GM19372 (cell line): ENCODE results near the gene PDE6C.
"Not testable (repeated sequence)": the region's sequence is repeated elsewhere in the genome, so short reads cannot be mapped to it uniquely, and the experiment has no call there.

Experiments
- ATAC-seq: cut with Tn5 transposase; IDR thresholded peaks from one replicate; pipeline ENCODE4 v1.9.1; 2021; ENCODE audit warnings: mild to moderate bottlenecking, low read depth, moderate library complexity; ENCODE audit not compliant: unreplicated experiment

Gene PDE6C

DNA sequence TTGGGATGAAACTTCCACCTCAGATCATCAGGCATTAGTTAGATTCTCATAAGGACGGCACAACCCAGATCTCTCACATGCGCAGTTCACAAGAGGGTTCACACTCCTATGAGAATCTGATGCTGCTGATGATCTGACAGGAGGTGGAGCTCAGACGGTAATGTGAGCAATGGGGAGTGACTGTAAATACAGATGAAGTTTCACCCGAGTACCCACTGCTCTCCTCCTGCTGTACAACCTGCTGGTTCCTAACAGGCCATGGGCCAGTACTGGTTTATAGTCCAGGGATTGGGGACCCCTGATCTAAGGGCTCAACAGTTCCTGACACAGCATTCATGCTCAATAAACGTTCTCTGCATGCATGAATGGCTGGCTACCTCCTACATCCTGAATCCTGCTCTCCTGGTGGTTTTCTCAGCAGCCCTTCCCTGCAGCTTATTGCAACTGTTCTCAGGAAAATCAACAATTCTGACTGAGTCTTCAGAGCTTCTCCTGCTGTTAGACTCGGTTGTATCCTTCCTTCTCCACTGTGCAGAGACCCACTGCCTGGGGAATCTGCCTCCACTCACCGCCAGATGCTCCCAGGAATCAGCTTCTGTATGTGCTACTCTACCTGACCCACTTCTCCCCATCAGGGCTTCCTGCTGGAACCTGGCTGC lies 17.4 kb downstream of the PDE6C start:
- no peak for ATAC-seq

- ATAC-seq = no peak
These were observed 18.6 kb downstream of the PDE6C start for GRCh38 chr10:93630625-93631557.

DNA sequence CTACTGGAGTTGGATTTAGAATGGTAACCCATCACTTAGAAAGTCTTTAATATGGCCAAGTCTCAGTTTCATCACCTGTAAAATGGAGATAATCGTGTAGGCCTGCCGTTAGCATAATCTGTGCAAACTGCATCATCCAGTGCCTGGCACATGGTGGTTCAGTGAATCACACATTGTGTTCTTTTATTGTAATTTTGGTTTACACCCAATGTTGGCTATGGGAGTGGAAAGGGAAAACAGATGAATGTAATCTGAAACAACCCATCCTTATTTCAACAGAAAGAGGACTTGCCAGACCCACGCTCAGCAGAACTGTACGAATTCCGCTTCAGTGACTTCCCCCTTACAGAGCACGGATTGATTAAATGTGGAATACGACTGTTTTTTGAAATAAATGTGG lies 27.5 kb downstream of the PDE6C start:
- no peak for ATAC-seq

- no peak for ATAC-seq
These were observed 40.5 kb downstream of the PDE6C start for GRCh38 chr10:93652857-93653256.

DNA sequence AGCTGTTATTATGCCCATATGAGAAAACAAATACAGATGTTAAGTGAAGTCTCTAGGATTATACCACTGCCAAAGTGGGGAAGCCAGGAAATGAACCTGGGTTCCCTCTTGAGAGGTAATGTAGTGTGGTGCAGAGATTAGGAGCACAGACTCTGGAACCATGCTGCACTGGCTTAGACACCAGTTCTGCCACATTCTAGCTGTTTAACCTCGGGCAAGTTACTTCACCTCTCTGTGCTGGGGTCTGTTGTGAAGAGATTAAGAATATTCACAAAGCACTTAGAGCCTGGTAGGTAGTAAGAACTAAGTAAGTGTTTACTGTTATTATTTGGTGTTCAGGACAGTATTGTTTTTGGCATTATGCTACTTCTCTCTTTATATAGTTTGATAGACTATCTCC lies 41.9 kb downstream of the PDE6C start:
- ATAC-seq = no peak

DNA sequence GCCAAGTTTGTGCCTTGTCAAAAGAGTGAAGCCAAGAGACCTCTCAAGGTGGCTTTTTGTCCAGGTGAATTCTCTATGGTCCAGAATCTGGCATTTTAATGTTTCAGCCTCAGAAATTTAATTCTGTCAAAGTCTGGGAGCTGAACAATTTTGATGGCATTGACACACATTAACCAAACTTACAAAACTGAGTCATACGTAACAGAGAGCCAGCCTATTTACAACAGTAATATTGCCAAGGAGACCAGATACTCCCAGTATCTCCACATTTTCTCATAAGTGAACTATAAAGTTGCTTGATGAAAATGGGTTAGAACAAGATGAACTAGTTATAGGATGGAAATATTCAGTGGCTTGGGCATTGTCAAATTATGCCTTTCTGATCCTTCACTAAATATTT lies 43.8 kb downstream of the PDE6C start:
- ATAC-seq = no peak

- no peak for ATAC-seq
These were observed 45.4 kb downstream of the PDE6C start for GRCh38 chr10:93657757-93658156.

DNA sequence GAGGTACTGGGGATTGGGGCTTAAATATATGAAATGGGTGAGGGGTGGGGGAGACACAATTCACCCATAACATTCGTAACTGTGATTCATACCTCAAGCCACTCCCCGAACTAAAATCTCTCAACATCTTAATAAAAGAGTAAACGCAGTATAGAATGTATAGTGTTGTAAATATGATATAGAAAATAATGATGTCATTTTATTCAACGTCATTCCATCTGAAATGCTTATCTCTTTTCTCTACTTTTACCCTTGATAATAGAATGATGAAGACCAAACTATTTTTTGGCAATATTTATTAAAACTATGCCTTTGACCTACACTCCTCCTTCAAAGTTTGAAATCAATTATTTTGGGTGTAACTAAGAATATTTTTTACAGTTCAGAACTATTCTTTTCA lies 53.7 kb downstream of the PDE6C start:
- no peak for ATAC-seq

GRCh38 chr10:93667795-93668194 lies 55.5 kb downstream of the PDE6C start:
- ATAC-seq = no peak

GRCh38 chr10:93670372-93670771 lies 58.0 kb downstream of the PDE6C start:
- ATAC-seq = no peak

DNA sequence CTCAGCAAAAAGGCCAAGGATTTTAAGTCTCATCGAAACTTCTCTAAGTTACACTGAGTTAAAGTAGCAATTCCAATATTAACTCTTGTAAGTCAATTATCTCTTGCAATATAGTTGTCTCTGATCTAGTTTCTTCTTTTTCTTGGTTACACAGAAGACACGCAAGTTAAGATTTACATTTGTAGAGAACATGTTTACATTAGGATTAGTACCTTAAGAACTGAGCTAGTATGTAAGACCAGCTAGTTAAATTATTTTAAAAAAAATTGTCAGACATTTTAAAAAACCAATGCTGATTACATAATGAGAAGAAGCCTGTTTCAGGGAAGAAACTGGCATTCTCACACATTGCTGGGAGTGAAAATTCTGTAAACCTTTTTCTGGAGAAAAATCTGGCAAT lies 58.7 kb downstream of the PDE6C start:
- ATAC-seq = no peak

DNA sequence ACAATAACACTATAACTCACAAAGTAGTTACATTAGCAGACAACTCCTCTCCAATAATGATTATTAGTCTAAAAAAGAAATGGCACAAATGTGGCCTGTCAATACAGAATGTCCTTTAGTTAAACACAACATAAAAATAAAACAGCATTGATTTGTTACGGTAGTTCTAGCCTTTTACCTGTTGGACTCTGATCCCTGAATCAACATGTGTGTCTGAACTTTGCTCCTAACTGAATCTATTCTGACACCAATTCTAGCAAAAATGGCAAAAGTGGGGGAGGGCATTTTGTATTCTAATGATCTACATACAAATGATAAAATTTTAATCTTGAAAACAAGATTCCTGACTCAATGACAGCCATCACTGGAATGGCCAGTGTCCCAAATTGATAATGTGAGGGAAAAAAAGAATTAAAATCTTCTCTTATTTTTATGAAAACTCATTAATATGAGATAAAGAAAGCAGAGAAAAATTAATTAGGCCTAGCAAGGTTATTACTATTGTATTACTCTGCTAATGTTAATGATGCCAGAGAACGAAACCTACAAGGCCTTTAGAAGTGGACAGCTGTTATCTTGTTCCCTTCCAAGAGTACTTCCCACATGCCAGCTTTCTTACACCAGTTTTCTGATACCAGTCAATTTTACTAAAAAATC lies 59.8 kb downstream of the PDE6C start:
- no peak for ATAC-seq

DNA sequence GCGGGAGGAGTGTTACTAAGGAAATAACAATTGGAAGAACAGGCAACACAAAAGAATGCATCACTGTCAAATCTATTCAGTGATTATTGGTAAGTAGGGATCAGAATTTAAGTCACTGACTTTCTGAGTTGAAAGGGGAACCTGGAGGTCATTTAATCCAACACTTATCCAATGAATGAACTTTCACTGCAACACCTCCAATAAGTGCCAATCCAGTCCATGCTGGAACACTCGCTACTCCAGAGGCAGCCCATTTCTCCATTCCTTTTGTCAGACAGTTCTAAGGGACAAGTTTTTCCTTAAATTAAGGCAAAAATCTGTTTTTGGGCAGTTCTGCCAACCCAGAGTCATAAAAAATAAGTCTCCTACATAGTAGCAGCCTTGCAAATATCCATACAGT lies 60.6 kb downstream of the PDE6C start:
- ATAC-seq = no peak

GRCh38 chr10:93673791-93674190 lies 61.5 kb downstream of the PDE6C start:
- no peak for ATAC-seq

- no peak for ATAC-seq
These were observed 66.0 kb downstream of the PDE6C start for GRCh38 chr10:93678386-93678785.

DNA sequence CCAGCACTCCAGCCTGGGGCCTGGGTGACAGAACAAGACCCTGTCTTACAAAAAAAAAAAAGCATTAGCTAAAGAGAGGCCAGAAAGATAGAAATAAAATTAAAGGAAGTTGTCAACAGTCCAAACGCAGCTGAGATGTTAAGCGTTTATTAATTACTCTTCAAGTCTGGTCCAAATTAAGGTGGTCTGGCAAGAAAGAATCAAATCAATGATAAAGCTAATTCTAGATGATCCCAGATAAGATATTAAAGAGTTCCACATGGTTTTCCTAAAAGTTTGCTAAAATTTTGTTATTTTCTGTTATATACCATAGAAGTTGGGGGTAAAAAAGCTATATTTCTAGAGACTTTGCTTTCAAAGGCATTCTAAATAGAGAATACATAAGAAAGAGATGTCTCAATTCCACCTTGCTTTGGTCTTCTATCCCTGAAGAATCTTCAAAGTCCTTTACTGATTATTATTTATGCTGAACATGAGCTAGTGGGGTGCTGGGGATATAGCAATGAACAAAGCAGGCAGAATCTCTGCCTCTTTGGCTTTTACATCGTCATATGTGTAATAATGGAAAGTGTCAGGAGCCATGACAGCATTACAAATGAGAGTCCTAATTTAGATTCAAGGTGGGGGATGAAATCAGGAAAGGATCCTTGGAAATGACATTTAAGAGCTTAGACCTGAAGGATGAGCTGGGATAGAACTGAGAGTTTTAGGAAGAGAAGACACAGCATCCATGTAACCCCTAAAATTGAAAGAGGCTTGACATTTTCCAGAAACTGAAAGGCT lies 66.7 kb downstream of the PDE6C start:
- no peak for ATAC-seq

- ATAC-seq = no peak
These were observed 68.2 kb downstream of the PDE6C start for GRCh38 chr10:93680412-93681047.

GRCh38 chr10:93687737-93688136 lies 75.4 kb downstream of the PDE6C start:
- no peak for ATAC-seq

DNA sequence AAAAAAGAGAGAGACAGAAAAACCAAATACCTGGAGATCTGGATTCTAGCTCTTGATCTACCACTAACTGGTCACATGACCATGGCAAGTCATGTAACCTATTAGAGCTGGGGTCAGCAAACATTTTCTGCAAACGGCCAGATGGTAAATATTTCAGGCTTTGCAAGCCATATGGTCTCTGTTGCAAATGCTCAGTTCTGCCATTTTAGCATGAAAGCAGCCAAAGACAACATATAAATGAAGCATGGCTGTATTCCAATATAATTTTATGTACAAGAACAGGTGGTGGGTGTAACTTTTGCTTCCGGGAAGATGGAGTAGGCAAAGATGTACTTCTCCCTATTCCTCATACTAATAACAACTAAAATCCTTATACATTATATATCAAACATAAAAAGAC lies 83.4 kb downstream of the PDE6C start:
- no peak for ATAC-seq

DNA sequence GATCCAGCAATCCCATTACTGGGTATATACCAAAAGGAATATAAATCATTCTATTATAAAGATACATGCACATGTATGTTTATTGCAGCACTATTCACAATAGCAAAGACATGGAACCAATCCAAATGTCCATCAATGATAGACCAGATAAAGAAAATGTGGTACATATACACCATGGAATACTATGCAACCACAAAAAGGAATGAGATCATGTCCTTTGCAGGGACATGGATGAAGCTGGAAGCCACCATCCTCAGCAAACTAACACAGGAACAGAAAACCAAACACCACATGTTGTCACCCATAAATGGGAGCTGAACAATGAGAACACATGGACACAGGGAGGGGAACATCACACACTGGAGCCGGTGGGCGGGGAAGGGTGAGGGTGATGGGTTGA lies 84.2 kb downstream of the PDE6C start:
- not testable (repeated sequence) for ATAC-seq
